RWPE1 (cell line): ENCODE measurements around the gene CASZ1.

Experiments used
- CTCF ChIA-PET: fragments of 350-600 bp; sonication (Branson Sonifier 250); formaldehyde crosslinking; extraction: SDS; loops from one replicate; lab custom pipeline; 2021; lab: Yijun Ruan, JAX
- POLR2A ChIA-PET: fragments of 400-600 bp; formaldehyde crosslinking; extraction: SDS; loops from one replicate; lab custom pipeline; 2020; ENCODE audit warnings: antibody characterized with exemption; ENCODE audit not compliant: low non-redundant PET; lab: Yijun Ruan, JAX
- DNase-seq: peaks from one replicate; pipeline ENCODE4 v3.0.0; 2012; ENCODE audit warnings: low spot score
- H3K27ac ChIP-seq: fragments of 450-650 bp; 2 replicates; pipeline ENCODE4 v1.5.1; 2017
- TF ChIP-seq, protein P1 (sequence below): fragments of 450-650 bp; conservative IDR thresholded peaks from 2 replicates; pipeline ENCODE4 v1.5.1; 2017; ENCODE audit warnings: low read depth, mild to moderate bottlenecking

CASZ1 gene

GRCh38 chr1:10649517-10650201 lies 146.8 kb downstream of the CASZ1 start:
- no peak for DNase-seq

DNA sequence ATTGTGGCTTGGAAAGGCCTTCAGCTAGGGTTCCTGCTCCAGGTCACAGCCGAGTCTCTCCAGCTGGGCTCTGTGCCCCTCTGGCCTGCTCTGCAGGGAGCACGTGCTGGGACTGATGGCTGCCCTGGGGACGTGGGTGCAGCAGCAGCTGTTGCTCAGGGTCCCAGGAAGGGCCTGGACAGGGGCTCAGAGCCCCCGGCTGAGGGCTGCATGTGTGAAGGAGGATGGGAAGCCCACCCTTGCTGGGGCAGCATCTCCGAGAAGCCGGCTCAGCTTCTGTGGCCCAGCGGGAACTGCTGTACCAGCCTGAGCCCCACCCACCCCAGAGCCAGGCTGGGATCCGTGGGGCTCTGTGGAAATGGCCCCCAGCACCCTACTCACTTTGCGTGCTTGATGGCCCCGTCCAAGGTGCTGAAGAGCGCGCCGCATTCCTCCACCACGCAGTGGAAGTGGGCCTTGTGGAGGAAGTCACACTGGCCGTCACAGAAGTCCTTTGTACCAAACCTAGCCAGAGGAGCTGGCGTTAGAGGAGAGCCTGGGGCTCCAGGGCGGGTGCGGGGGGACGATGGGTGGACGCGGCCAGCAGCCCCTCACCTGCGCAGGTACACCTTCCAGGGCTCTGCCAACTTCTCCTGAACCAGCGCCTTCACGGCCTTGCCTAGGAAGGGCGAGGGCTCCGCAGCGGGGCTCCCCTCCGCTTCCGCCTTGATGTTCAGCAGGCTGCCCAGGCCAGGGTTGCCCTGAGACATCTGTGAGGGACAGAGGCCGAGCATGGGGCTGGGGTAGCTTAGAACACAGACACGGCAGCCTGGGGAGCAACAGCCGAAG lies 147.5 kb downstream of the CASZ1 start:
- ChIA-PET CTCF (interaction anchor here (0.7 kb wide), 1 partner anchor 12 kb away, joined by 4 read pairs; no protein-coding TSS in a partner anchor), POLR2A (interaction anchor here (0.5 kb wide), 1 partner anchor 1788 kb away, joined by 3 read pairs; no protein-coding TSS in a partner anchor)
- TF ChIP-seq, protein P1, sequence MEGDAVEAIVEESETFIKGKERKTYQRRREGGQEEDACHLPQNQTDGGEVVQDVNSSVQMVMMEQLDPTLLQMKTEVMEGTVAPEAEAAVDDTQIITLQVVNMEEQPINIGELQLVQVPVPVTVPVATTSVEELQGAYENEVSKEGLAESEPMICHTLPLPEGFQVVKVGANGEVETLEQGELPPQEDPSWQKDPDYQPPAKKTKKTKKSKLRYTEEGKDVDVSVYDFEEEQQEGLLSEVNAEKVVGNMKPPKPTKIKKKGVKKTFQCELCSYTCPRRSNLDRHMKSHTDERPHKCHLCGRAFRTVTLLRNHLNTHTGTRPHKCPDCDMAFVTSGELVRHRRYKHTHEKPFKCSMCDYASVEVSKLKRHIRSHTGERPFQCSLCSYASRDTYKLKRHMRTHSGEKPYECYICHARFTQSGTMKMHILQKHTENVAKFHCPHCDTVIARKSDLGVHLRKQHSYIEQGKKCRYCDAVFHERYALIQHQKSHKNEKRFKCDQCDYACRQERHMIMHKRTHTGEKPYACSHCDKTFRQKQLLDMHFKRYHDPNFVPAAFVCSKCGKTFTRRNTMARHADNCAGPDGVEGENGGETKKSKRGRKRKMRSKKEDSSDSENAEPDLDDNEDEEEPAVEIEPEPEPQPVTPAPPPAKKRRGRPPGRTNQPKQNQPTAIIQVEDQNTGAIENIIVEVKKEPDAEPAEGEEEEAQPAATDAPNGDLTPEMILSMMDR = no peak
- no peak for DNase-seq
- peak overlapping the region; percentile 7; the same call in 1 of the 2 replicates for H3K27ac ChIP-seq

More at GRCh38 chr1:10649517-10650201, 146.8 kb downstream of the CASZ1 start:
- ChIA-PET POLR2A (no interaction called here), CTCF (no interaction called here)
- TF ChIP-seq, protein P1 = no peak
- H3K27ac ChIP-seq = no peak overlapping the region

- TF ChIP-seq, protein P1 = no peak
- POLR2A ChIA-PET = no interaction called here
- CTCF ChIA-PET = interaction anchor here (0.7 kb wide), 1 partner anchor 11 kb away, joined by 4 read pairs; no protein-coding TSS in a partner anchor
- no peak overlapping the region for H3K27ac ChIP-seq
- no peak for DNase-seq
These were observed 148.9 kb downstream of the CASZ1 start for GRCh38 chr1:10647414-10648170.

DNA sequence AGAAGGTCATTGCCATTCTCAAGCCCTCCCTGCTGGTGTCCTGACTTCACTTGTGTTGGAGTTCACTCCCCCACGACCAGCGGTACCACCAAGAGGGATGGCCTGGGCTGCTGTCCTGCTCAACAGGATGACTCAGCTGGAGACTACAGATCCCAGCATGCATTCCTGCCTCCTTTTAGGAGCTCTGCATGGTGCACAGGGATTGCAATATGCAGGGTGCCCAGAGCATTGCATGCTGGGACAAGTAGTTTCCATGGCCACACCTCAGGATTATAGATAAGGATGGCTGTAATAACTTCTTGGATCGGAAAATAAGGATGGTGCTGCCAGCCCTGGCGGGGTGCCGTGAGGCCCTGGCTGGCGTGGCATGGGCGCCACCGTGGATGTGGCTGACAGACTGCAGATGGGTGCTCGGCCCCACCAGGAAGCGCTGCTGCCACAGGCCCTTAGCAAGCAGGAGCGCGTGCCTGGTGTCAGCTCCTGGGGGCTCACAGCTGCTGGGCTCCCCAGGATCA lies 150.0 kb downstream of the CASZ1 start:
- POLR2A ChIA-PET = interaction anchor here (0.6 kb wide), 1 partner anchor 10 kb away, joined by 3 read pairs; no protein-coding TSS in a partner anchor
- TF ChIP-seq, protein P1 = no peak
- CTCF ChIA-PET = interaction anchor here (0.7 kb wide), 1 partner anchor 182 kb away, joined by 3 read pairs; no protein-coding TSS in a partner anchor
- H3K27ac ChIP-seq = peak overlapping the region; percentile 83
- DNase-seq = peak; percentile 78

- peak overlapping the region; percentile 83 for H3K27ac ChIP-seq
- peak; percentile 88 for DNase-seq
These were observed 151.9 kb downstream of the CASZ1 start for GRCh38 chr1:10644307-10645128.

More at GRCh38 chr1:10644307-10645128, 151.9 kb downstream of the CASZ1 start:
- ChIA-PET POLR2A (no interaction called here), CTCF (interaction anchor here (0.6 to 0.7 kb wide), 4 partner anchors 20 to 320 kb away, joined by 3 read pairs; no protein-coding TSS in a partner anchor)
- TF ChIP-seq, protein P1 = no peak
